ENCODE results near the gene CCDC171. TPM values are rescaled to one million over a fixed set of nuclear protein-coding genes. Genes with fewer than 3 reads are reported as not detected.

Gene CCDC171
- total RNA-seq, 1 experiment from 2014 or later = 2.4 TPM

DNA sequence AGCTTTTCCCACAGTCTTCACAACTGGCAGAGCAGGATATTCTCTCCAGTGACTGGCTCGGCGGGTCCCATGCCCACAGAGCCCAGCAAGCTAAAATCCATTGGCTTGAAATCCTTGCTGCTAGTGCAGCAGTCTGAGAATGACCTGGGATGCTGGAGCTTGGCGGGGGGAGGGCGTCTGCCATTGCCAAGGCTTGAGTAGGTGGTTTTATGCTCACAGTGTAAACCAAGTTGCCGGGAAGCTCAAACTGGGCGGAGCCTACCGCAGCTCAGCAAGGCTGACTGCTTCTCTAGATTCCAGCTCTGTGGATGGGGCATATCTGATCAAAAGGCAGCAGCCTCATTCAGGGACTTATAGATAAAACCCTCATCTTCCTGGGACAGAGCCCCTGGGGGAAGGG lies 194.1 kb downstream of the CCDC171 start:
- Mint-ChIP-seq H3K4me1 (peaks cover 4 to 5% of the 10 kb centered on the region in 2 experiments; a peak in 2 of 4 replicates), H3K36me3 (ENCODE audit: insufficient read depth in 1 of 3, low read depth in 3 of 3) (peaks cover 0 to 4% (median 0%) of the 10 kb centered on the region in 3 experiments; a peak in 2 of 7 replicates), H3K4me3 (no peak overlapping the region), H3K27me3 (ENCODE audit: low read depth) (no peaks in the 10 kb centered on the region), H3K9me3 (peaks cover 2% of the 10 kb centered on the region in 2 experiments; a peak in 3 of 5 replicates), H3K27ac (peak overlapping the region in 2 of 3 experiments; percentile 17 to 49; a peak in 3 of 7 replicates)
- Histone ChIP-seq H3K27ac (ENCODE audit: insufficient read length, low read depth, low read length) (no peak overlapping the region), H4K8ac (replicated peaks; ENCODE audit: insufficient read length, low read depth, low read length) (no peak overlapping the region), H3K18ac (ENCODE audit: insufficient read length, low read depth, low read length) (no peak overlapping the region), H3K14ac (ENCODE audit: insufficient read depth, low read length) (no peak overlapping the region; the same call in 1 of the 2 replicates), H3T11ph (ENCODE audit: low read length) (no peak overlapping the region), H2BK5ac (ENCODE audit: insufficient read length, low read length) (no peak overlapping the region), H3K79me2 (ENCODE audit: insufficient read depth, low read length) (no peaks in the 10 kb centered on the region), H2AFZ (ENCODE audit: low read length) (no peak overlapping the region), H2AK5ac (ENCODE audit: insufficient read length, low read length) (no peak overlapping the region), H3K79me1 (ENCODE audit: insufficient read depth, low read depth, low read length, poor library complexity, severe bottlenecking) (no peaks in the 10 kb centered on the region), H2BK15ac (ENCODE audit: low read depth, low read length) (no peak overlapping the region), H3K4me1 (ENCODE audit: insufficient read depth, low read length) (no peaks in the 10 kb centered on the region; the same call in 1 of the 2 replicates), H2BK20ac (ENCODE audit: low read depth, low read length, poor library complexity, severe bottlenecking) (no peak overlapping the region), H3K4ac (ENCODE audit: low read depth, low read length) (no peak overlapping the region), H4K20me1 (ENCODE audit: control insufficient read depth, insufficient read depth, insufficient read length) (no peaks in the 10 kb centered on the region), H3K9ac (ENCODE audit: extremely low read depth, insufficient read length, low read length) (no peak overlapping the region), H2BK120ac (ENCODE audit: low read depth, low read length, poor library complexity, severe bottlenecking) (no peak overlapping the region), H3K56ac (ENCODE audit: insufficient read length, low read depth, low read length) (no peak overlapping the region), H4K91ac (ENCODE audit: insufficient read length, low read depth, low read length) (no peak overlapping the region), H2BK12ac (ENCODE audit: insufficient read length, low read depth, low read length) (no peak overlapping the region), H3K23me2 (ENCODE audit: insufficient read length, low read depth, low read length, poor library complexity, severe bottlenecking) (no peaks in the 10 kb centered on the region), H3K23ac (ENCODE audit: insufficient read length, low read depth, low read length) (no peak overlapping the region), H3K4me2 (ENCODE audit: insufficient read depth, insufficient read length, low read length) (no peak overlapping the region), H4K5ac (ENCODE audit: insufficient read length, low read depth, low read length) (no peak overlapping the region), H3K27me3 (ENCODE audit: insufficient read depth, low read length) (no peaks in the 10 kb centered on the region), H3K9me3 (ENCODE audit: control insufficient read depth, low read depth, low read length) (no peaks in the 10 kb centered on the region)
- peak; percentile 29 for DNase-seq
- TF ChIP-seq, protein P1, sequence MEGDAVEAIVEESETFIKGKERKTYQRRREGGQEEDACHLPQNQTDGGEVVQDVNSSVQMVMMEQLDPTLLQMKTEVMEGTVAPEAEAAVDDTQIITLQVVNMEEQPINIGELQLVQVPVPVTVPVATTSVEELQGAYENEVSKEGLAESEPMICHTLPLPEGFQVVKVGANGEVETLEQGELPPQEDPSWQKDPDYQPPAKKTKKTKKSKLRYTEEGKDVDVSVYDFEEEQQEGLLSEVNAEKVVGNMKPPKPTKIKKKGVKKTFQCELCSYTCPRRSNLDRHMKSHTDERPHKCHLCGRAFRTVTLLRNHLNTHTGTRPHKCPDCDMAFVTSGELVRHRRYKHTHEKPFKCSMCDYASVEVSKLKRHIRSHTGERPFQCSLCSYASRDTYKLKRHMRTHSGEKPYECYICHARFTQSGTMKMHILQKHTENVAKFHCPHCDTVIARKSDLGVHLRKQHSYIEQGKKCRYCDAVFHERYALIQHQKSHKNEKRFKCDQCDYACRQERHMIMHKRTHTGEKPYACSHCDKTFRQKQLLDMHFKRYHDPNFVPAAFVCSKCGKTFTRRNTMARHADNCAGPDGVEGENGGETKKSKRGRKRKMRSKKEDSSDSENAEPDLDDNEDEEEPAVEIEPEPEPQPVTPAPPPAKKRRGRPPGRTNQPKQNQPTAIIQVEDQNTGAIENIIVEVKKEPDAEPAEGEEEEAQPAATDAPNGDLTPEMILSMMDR (conservative IDR thresholded peaks at IDR 0.05) = no peak
- no CpG with 5 or more reads among the region's 7 CpGs for WGBS (ENCODE audit: extremely low coverage, insufficient read length, low lambda C conversion rate)

Measured in H9 (cell line).